ENCODE measurements around the gene NECTIN2.

Gene NECTIN2

DNA sequence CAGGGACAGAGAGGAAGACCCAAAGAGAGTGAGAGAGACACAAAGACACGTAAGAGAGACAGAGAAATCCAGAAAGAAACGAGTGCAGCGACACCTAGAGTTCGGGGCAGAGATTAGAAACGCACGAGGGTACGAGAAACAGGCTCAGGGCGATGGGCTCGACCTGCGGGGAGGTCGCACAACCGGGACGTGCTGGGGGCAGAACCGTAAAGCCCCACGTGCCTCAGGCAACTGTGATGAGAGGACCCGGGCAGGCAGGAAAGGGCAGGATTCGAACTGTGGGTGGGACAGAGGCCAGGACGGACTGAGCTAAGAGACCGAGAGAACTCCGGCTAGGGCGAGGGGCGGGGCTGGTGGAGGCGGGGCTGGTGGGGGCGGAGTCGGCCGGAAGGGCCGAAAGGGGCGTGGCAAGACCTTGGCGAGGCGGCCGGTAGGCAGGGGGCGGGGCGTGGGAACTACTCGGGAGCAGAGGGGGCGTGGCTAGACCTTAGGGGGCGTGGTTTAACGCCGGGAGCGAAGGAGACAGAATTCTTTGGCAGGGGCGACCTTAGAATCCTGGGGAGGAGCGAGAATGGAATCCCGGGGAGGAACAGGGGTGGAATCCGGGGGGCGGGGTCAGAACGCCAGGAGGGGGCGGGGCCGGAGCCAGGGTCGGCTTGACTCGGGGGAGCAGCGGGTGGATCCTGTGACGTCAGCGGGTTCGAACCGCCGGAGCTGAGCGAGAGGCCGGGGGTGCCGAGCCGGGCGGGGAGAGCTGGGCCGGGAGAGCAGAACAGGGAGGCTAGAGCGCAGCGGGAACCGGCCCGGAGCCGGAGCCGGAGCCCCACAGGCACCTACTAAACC is at the start of gene NECTIN2:
Gene NECTIN2, plus strand, starts transcription at position 686 of the 843 bp plus-strand sequence. CDS start 229 bp downstream, outside the sequence.
- peak; percentile 65 for ATAC-seq
- no peaks in the 10 kb centered on the region for H3K9me3 Mint-ChIP-seq
- DNase-seq: peak; percentile 98

DNA sequence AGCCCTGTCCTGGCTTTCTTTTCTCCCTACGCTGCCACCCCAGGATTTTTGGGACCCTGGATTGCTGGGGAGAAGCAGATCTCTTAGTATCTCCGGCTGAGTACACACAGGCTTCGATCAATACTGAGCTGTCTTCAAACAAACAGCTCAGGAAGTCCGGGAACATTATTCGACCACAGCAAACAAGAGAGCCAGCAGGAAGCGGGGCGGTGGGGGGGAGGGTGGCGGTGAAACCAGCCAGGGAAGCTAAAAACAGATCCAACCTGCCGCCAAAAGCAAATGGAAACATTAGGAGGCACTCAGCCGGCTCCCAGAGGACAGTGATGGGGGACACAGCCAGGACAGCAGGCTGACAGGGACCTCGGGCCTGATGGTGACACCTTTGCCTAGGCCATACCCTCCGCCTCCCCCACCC is 49.4 kb upstream of the NECTIN2 start:
- Mint-ChIP-seq H3K27me3 (no peaks in the 10 kb centered on the region), H3K27ac (peak overlapping the region; percentile 21), H3K9me3 (no peaks in the 10 kb centered on the region), H3K36me3 (ENCODE audit: low read depth) (no peaks in the 10 kb centered on the region), H3K4me3 (no peak overlapping the region), H3K4me1 (peaks cover 16% of the 10 kb centered on the region)
- DNase-seq: no peak
- no peak for ATAC-seq

More for the DNA sequence above, at the start of gene NECTIN2:
- H3K4me1 Mint-ChIP-seq: peaks cover 26% of the 10 kb centered on the region
- H3K27ac Mint-ChIP-seq: peak within 1 kb of the TSS; percentile 63
- H3K27me3 Mint-ChIP-seq: peaks cover 36% of the 10 kb centered on the region
- H3K36me3 Mint-ChIP-seq (ENCODE audit: low read depth): no peaks in the 10 kb centered on the region
- H3K4me3 Mint-ChIP-seq: peak within 1 kb of the TSS; percentile 83

DNA sequence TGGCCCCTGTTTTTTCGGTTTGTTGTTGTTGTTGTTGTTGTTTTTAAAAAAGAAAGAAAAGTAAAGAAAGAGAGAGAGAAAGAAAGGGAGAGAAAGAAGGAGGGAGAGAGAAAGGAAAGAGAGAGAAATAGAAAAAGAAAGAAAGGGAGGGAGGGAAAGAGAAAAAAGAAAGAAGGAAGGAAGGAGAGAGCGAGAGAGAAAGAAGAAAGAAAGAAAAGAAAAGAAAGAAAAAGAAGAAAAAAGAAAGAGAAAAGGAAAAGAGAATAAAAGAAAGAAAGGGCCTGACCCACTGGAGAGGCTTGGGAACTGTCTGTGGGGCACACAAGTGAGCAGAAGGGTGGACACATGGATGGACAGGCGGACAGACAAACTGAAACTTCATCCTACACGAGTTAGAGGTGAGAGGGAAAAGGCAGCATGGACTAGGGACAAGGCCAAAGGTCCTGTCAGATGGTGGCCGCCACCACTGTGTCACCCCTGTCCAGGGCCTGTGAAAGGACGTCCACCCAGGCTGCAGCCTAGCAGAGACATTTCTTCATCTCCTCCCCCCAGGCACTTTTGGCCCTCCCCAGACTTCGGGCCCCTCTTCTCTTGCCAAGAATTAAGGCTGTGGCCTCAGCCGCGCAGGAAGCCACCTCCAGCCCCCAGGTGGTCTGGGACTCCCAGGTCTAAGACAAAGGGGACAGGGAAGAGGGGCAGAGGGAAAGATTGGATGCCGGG is 46.3 kb upstream of the NECTIN2 start:
- Mint-ChIP-seq H3K36me3 (ENCODE audit: low read depth) (no peaks in the 10 kb centered on the region), H3K9me3 (no peaks in the 10 kb centered on the region), H3K27ac (no peak overlapping the region), H3K4me1 (peaks cover 14% of the 10 kb centered on the region), H3K27me3 (no peaks in the 10 kb centered on the region), H3K4me3 (no peak overlapping the region)
- ATAC-seq (no peak), DNase-seq (no peak)

DNA sequence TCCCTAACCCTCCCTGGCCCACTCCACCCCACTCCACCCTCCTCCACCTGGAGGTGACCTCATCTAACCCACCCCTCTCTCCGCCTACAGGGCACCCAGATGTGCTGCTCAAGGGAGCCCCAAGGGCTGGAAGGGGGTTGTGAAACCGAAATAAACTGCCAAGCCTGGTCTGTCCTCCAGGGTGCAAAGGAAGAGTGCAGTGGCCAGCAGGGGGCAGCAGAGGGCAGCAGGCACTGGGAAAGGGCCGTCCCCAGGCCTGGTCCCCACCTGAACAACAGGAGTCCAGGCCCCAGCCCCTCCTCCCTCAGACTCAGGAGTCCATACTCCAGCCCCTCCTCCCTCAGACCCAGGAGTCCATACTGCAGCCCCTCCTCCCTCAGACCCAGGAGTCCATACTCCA is 45.6 kb upstream of the NECTIN2 start:
- ATAC-seq (peak; percentile 93), DNase-seq (peak; percentile 91)
- H3K9me3 Mint-ChIP-seq: no peaks in the 10 kb centered on the region
- no peak overlapping the region for H3K27ac Mint-ChIP-seq
- peaks cover 14% of the 10 kb centered on the region for H3K4me1 Mint-ChIP-seq
- H3K36me3 Mint-ChIP-seq (ENCODE audit: low read depth): no peaks in the 10 kb centered on the region
- H3K4me3 Mint-ChIP-seq: no peak overlapping the region
- H3K27me3 Mint-ChIP-seq: no peaks in the 10 kb centered on the region

DNA sequence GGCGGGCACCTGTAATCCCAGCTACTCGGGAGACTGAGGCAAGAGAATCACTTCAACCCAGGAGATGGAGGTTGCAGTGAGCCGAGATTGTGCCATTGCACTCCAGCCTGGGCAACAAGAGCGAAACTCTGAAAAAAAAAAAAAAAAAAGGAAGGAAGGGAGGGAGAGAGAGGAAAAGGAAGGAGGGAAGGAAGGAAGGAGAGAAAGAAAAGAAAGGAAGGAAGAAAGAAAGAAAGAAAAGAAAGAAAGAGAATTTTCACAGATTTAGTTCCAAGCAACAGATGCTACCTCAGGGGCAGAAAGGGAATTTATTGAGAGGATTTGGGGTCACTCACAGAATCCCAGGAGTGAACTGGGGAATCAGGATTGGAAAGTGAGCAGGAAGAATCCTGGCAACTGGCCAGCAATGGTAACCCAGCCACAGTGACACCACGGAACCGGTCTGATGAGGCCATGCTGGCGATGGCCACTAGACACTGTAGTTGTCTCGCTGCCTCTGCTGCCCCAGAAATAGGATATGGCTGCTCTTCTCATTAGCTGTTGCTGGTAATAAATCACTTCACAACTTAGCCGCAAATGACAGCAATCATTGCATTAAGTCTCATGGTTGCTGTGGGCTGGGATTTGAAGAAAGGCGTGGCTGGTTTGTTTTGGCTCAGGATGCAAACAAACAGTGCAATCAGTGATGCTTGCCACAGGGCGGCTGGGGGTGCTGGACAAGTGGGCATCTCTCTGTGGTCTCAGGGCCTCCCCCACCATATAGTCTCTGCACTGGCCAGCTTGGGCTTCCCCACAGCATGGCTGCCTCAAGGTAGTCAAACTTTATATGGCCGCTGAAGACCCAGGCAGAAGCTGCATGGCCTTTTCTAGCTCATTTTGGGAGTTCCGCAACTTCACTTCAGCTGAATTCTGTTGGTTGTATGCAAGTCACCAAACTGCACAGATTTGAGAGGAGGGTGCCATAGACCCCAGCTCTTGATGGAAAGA is 42.4 kb upstream of the NECTIN2 start:
- Mint-ChIP-seq H3K9me3 (no peaks in the 10 kb centered on the region), H3K4me3 (no peak overlapping the region), H3K36me3 (ENCODE audit: low read depth) (no peaks in the 10 kb centered on the region), H3K4me1 (no peaks in the 10 kb centered on the region), H3K27me3 (peaks cover 7% of the 10 kb centered on the region), H3K27ac (no peak overlapping the region)
- DNase-seq (no peak), ATAC-seq (no peak)

DNA sequence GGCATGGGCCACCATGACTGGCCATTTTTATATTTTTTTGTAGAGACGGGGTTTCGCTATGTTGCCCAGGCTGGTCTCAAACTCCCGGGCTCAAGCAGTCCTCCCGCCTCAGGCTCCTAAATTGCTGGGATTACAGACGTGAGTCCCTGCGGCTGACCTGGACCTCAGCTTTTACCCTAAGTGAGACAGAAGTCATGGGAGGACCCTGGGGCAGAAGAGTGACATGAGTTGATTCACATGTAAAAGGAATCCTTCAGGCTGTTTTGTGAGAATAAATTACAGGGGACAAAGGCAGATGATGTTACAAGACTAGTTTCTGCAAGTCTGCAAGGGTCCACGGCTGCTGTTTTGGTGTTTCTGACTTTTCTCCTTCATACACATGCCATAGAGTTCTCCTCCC is 39.8 kb upstream of the NECTIN2 start:
- Mint-ChIP-seq H3K4me1 (no peaks in the 10 kb centered on the region), H3K9me3 (no peaks in the 10 kb centered on the region), H3K27me3 (peaks cover 19% of the 10 kb centered on the region), H3K4me3 (no peak overlapping the region), H3K36me3 (ENCODE audit: low read depth) (no peaks in the 10 kb centered on the region), H3K27ac (no peak overlapping the region)
- DNase-seq (no peak), ATAC-seq (no peak)

DNA sequence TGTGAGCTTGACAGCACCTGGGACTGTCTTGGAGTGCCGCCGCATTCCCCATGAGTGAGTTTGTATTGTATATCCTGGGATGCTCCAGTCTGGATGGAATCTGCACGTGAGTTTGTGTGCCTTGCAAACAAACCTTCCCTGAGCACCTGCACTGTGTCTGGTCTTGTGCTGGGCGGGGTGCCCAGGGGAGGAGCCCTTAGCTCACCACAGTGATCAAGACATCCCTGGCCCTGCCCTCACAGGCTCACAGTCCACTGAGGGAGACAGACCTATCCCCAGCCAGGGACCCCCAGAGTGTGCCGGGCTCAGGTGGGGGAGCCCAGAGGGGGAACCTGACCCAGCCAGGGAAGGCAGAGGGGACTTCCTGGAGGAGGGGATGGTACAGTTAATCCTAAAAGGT is 38.9 kb upstream of the NECTIN2 start:
- Mint-ChIP-seq H3K27ac (no peak overlapping the region), H3K4me3 (no peak overlapping the region), H3K36me3 (ENCODE audit: low read depth) (no peaks in the 10 kb centered on the region), H3K4me1 (no peaks in the 10 kb centered on the region), H3K9me3 (no peaks in the 10 kb centered on the region), H3K27me3 (peaks cover 23% of the 10 kb centered on the region)
- ATAC-seq (no peak), DNase-seq (no peak)

DNA sequence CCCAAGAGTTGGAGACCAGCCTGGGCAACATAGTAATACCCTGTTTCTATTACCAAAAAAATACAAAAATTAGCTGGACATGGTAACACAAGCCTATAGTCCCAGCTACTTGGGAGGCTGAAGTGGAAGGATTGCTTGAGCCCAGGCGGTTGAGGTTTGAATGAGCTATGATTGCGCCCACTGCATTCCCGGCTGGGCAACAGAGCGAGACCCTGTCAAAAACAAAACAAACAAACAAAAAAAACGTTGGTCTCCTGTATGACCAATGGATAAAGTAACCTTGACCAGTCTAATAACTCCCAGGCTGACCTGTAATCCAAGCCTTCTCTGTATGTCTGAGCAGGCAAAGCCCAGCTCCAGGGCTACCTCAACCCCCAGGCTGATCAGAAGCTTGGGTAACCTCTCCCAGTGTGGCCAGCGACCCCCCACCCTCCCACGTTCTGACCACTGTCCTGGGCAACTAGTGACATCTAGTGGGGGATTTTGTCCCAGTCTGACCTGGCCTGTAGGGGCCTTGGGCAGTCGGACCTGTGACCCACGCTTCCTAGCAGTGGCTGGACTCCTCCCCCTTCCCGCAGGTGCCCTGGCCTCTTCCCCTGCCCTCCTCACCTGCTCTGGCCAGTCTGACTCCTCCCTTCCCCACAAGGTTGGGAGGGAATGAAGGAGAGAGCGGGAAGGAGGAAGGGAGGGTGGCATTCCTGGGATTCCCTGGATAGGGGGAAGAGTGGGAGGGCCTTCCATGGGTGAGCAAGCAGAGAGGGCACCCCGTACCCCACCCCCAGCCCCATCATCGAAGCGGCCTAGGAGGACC is 38.2 kb upstream of the NECTIN2 start:
- no peak overlapping the region for H3K4me3 Mint-ChIP-seq
- no peaks in the 10 kb centered on the region for H3K36me3 Mint-ChIP-seq (ENCODE audit: low read depth)
- ATAC-seq (no peak), DNase-seq (no peak)
- H3K27ac Mint-ChIP-seq: no peak overlapping the region
- H3K27me3 Mint-ChIP-seq: peaks cover 23% of the 10 kb centered on the region
- no peaks in the 10 kb centered on the region for H3K4me1 Mint-ChIP-seq
- H3K9me3 Mint-ChIP-seq: no peaks in the 10 kb centered on the region

DNA sequence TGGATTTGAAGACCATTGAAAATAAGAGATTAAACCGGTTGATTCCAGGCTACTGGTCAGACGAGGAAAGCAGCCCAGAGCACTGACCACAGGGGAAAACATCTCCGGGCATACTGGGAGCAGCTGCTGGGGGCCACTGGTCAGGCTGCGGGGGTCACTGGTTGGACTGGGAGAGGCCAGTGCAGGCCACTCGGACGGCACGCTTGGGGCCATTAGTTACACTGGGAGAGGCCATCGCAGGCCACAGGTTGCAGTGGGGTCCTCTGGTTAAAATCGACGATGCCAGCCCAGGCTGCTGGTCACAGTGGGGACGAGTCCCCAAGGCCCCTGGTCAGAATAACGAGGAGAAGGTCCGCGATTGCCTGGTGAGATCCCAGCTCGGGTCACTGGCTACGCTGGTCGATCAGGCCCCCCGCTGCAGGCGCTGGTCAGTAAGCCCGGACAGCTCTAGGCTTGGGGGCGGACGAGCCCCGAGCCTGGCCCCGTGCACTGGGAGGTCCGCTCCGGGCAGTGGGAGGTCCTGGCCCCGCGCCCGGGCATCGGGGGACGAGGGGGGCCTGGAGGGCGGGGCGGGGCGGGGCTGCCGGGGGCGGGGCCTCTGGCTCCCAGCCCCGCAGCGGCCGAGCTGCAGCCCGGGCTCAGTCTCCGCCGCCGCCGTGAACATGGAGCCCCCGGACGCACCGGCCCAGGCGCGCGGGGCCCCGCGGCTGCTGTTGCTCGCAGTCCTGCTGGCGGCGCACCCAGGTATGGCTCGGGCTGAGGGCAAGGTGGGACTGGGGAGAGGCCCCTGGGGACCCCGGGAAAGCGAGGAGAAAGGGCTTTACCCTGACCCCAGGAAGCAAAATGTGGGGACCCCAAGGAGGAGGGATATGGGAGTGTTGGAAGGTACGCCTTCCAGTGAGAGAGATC is 37.4 kb upstream of the NECTIN2 start, which contains the start of gene BCAM:
Gene BCAM, plus strand, starts transcription at position 641 of the 909 bp plus-strand sequence. Its CDS starts 22 bp downstream, at position 663.
- Mint-ChIP-seq H3K4me3 (no peak within 1 kb of the TSS), H3K4me1 (no peaks in the 10 kb centered on the region), H3K27ac (no peak within 1 kb of the TSS), H3K27me3 (peaks cover 23% of the 10 kb centered on the region), H3K9me3 (no peaks in the 10 kb centered on the region), H3K36me3 (ENCODE audit: low read depth) (no peaks in the 10 kb centered on the region)
- ATAC-seq (peak; percentile 7), DNase-seq (peak; percentile 4)

DNA sequence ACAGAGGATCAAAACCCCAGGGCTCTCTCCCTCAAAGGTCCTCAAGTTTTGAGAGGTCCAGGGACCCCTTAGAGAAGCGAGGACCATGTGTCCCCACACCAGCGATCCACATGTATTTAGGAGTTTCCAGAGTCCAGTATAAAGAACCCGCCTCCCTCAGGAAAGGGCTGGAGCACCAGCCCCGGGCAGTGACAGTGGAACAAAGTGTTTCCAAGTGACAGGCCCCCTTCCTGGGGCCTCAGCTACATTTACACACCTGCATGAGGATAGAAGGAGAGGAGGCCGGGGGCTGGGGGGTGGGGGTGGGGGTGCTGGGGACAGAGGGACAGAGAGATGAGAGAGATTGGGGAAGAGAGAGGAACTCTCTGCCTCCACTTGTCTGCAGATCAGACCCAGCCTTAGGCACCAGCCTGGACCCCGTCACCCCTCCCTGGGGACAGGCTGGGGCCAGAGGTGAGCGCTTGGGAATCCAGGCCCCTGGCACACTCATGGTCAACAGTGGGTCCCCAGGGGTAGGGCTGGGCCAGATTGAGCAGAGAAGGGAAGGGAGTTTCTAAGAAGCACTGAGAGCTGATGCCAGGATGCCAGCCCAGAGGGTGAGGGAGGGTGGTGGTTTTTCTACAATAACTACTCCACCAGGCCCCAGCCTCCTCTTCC is 36.4 kb upstream of the NECTIN2 start:
- no peak overlapping the region for H3K27ac Mint-ChIP-seq
- ATAC-seq (no peak), DNase-seq (no peak)
- H3K9me3 Mint-ChIP-seq: no peaks in the 10 kb centered on the region
- no peak overlapping the region for H3K4me3 Mint-ChIP-seq
- H3K4me1 Mint-ChIP-seq: no peaks in the 10 kb centered on the region
- no peaks in the 10 kb centered on the region for H3K36me3 Mint-ChIP-seq (ENCODE audit: low read depth)
- peaks cover 23% of the 10 kb centered on the region for H3K27me3 Mint-ChIP-seq

DNA sequence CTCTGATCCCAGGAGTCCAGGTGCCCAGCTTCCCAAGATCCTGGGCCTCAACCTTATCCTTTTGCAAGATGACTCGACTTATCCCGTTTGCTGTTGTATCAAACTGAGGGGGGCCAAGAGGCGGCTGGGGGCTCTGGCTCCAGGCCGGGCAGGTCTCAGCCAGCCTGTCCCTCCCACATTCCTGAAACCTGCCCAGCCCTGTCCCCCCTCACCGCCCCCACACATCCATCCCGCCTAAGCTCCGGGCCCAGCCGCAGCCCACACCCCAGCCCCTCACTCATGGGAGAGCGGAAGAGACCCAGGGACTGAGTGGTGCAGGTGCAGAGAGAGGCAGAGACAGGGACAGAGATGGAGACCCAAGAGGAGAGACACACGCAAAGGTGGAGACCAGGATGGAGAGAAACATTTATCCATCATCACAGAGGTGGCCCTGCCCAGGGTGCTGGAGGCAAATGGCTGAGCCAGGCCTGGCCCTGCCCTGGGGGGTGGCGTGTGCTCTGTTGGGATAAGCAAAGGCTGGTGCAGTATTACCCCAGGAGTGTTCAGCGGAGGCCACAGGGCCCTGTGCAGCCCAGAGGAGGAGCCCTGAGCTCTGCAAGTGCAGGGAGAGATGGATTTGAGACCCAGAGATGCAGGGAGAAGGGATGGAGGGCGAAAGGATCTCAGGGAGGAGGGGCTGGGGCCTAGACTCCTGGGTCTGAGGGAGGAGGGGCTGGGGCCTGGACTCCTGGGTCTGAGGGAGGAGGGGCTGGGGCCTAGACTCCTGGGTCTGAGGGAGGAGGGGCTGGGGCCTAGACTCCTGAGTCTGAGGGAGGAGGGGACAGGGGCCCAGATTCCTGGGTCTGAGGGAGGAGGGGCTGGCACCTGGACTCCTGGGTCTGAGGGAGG is 35.6 kb upstream of the NECTIN2 start:
- ATAC-seq (no peak), DNase-seq (no peak)
- no peaks in the 10 kb centered on the region for H3K4me1 Mint-ChIP-seq
- H3K9me3 Mint-ChIP-seq: no peaks in the 10 kb centered on the region
- H3K27ac Mint-ChIP-seq: no peak overlapping the region
- H3K4me3 Mint-ChIP-seq: no peak overlapping the region
- peaks cover 23% of the 10 kb centered on the region for H3K27me3 Mint-ChIP-seq
- H3K36me3 Mint-ChIP-seq (ENCODE audit: low read depth): no peaks in the 10 kb centered on the region

DNA sequence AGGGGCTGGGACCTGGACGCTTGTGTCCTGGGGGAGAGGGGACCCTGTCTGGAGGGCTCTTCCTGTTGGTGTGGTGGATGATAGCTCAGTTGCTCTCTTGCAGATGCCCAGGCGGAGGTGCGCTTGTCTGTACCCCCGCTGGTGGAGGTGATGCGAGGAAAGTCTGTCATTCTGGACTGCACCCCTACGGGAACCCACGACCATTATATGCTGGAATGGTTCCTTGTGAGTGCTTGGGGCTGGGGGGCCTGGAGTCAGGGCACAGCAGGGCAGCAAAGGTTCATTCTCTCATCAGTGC is 35.0 kb upstream of the NECTIN2 start:
- no peak for ATAC-seq
- Mint-ChIP-seq H3K27me3 (peaks cover 23% of the 10 kb centered on the region), H3K4me1 (no peaks in the 10 kb centered on the region), H3K4me3 (no peak overlapping the region), H3K9me3 (no peaks in the 10 kb centered on the region), H3K36me3 (ENCODE audit: low read depth) (no peaks in the 10 kb centered on the region), H3K27ac (no peak overlapping the region)
- no peak for DNase-seq

Measured in activated naive CD8-positive, alpha-beta T cell treated with anti-CD3 and anti-CD28 coated beads, Interleukin-2, amount 50 U/mL, for 24 hours (primary cell).